Endothelial cell of umbilical vein (primary cell): ENCODE results near the gene RWDD2A. TPM values are rescaled to one million over a fixed set of nuclear protein-coding genes. Genes with fewer than 3 reads are reported as not detected.

Experiments used
- BruUV-seq: library from RNA; stranded (reverse); fragments of 400-500 nt; replicated peaks from 2 replicates; lab custom pipeline; 2021; lab: Mats Ljungman, UMichigan
- CTCF ChIA-PET: fragments of 300-600, 350-600 bp; sonication (Branson Sonifier 250); formaldehyde crosslinking; loops from one replicate; lab custom pipeline; 2021; ENCODE audit warnings: antibody characterized with exemption, inconsistent platforms; lab: Charles Lee
- POLR2A ChIA-PET: fragments of 300-600, 350-600 bp; sonication (Branson Sonifier 250); formaldehyde crosslinking; loops from one replicate; lab custom pipeline; 2021; ENCODE audit warnings: antibody characterized with exemption, inconsistent platforms; lab: Charles Lee
- DNase-seq: peaks from one replicate; pipeline ENCODE4 v3.0.0-alpha.2; 2011; ENCODE audit warnings: low read depth, low spot score
- FAIRE-seq: peaks from 2 replicates; lab custom pipeline; 2011; peaks lifted over from hg19 to GRCh38; lab: Jason Lieb, UNC
- H2AFZ ChIP-seq: 2 replicates; pipeline ENCODE4 v1.6.0; 2012; ENCODE audit warnings: low read depth, low read length, control low read depth, inconsistent platforms
- H3K27ac ChIP-seq: 2 replicates; pipeline ENCODE4 v1.5.1; 2011; ENCODE audit warnings: low read depth, mild to moderate bottlenecking, control low read depth, low read length, moderate library complexity; ENCODE audit not compliant: insufficient read depth
- H3K27me3 ChIP-seq, 2 experiments: 2 replicates each; pipeline versions ENCODE4 v1.6.0 to v1.6.1; 2011; ENCODE audit warnings: low read length in 2 of 2, mixed read lengths in 1 of 2; ENCODE audit not compliant: control insufficient read depth in 2 of 2, insufficient read depth in 2 of 2
- H3K36me3 ChIP-seq, 2 experiments: 2 replicates in 1 of 2; 3 replicates in 1 of 2; pipeline ENCODE4 v1.5.1; 2011; ENCODE audit warnings: low read length in 2 of 2, mild to moderate bottlenecking in 1 of 2, moderate library complexity in 1 of 2; ENCODE audit not compliant: control insufficient read depth in 2 of 2, insufficient read depth in 2 of 2; ENCODE audit errors: extremely low read depth in 1 of 2
- H3K4me1 ChIP-seq: 3 replicates; pipeline ENCODE4 v1.5.1; 2011; ENCODE audit warnings: mild to moderate bottlenecking, low read length; ENCODE audit not compliant: control insufficient read depth, insufficient read depth; ENCODE audit errors: extremely low read depth
- H3K4me2 ChIP-seq: 2 replicates; pipeline ENCODE4 v1.6.1; 2011; ENCODE audit warnings: low read length, control low read depth, mixed read lengths; ENCODE audit not compliant: insufficient read depth
- H3K4me3 ChIP-seq, 3 experiments: fragments of 200-600 bp in 1 of 3; sonication (generic), shearing (Covaris generic) in 1 of 3; replicated peaks in 1 of 3; 2 replicates each; pipeline ENCODE4 v1.5.1; 2011 to 2016; ENCODE audit warnings: control low read depth in 3 of 3, low read length in 3 of 3, mild to moderate bottlenecking in 2 of 3, inconsistent platforms in 1 of 3, low read depth in 1 of 3, moderate library complexity in 1 of 3; ENCODE audit not compliant: insufficient read depth in 1 of 3
- H3K79me2 ChIP-seq: 2 replicates; pipeline ENCODE4 v1.6.0; 2012; ENCODE audit warnings: low read length, inconsistent platforms; ENCODE audit not compliant: control insufficient read depth, insufficient read depth
- H3K9ac ChIP-seq: replicated peaks from 2 replicates; pipeline ENCODE3; 2011; ENCODE audit warnings: low read length, control low read depth; ENCODE audit not compliant: insufficient read depth; ENCODE audit errors: extremely low read depth
- H3K9me1 ChIP-seq: replicated peaks from 3 replicates; pipeline ENCODE4 v1.6.0; 2011; ENCODE audit warnings: mild to moderate bottlenecking, low read length; ENCODE audit not compliant: control insufficient read depth, insufficient read depth; ENCODE audit errors: extremely low read depth
- H3K9me3 ChIP-seq: replicated peaks from 2 replicates; pipeline ENCODE4 v1.5.1; 2012; ENCODE audit warnings: low read length, inconsistent platforms; ENCODE audit not compliant: control insufficient read depth, insufficient read depth
- H4K20me1 ChIP-seq: replicated peaks from 2 replicates; pipeline ENCODE3; 2011; ENCODE audit warnings: mild to moderate bottlenecking, low read length; ENCODE audit not compliant: control insufficient read depth, insufficient read depth; ENCODE audit errors: extremely low read depth
- CTCF ChIP-seq, 2 donors: IDR thresholded peaks; 1 replicate in 1 of 2; 2 replicates in 1 of 2; pipeline ENCODE4 v1.5.1; 2011; ENCODE audit warnings: low read length in 2 of 2, mild to moderate bottlenecking in 2 of 2, moderate library complexity in 2 of 2, control low read depth in 1 of 2, inconsistent platforms in 1 of 2, low read depth in 1 of 2; ENCODE audit not compliant: insufficient read depth in 1 of 2; ENCODE audit errors: extremely low read depth in 1 of 2
- EZH2 ChIP-seq: IDR thresholded peaks from 2 replicates; pipeline ENCODE4 v1.6.1; 2012; ENCODE audit warnings: borderline replicate concordance, low read depth, mild to moderate bottlenecking, moderate library complexity, low read length, inconsistent platforms; ENCODE audit not compliant: severe bottlenecking
- FOS ChIP-seq: IDR thresholded peaks from 2 replicates; pipeline ENCODE4 v1.6.1; 2011; ENCODE audit warnings: mild to moderate bottlenecking, low read length, moderate library complexity, borderline replicate concordance; ENCODE audit not compliant: insufficient read depth
- GATA2 ChIP-seq: IDR thresholded peaks from 2 replicates; pipeline ENCODE4 v1.7.0; 2011; ENCODE audit warnings: low read depth, mild to moderate bottlenecking, moderate library complexity, mixed read lengths, low read length; ENCODE audit not compliant: insufficient read length, insufficient read depth
- JUN ChIP-seq: IDR thresholded peaks from 2 replicates; pipeline ENCODE4 v1.6.1; 2011; ENCODE audit warnings: borderline replicate concordance, low read depth; ENCODE audit not compliant: insufficient read length, insufficient read depth
- MAX ChIP-seq: IDR thresholded peaks from 2 replicates; pipeline ENCODE4 v1.6.1; 2011; ENCODE audit not compliant: insufficient read depth, insufficient read length
- MYC ChIP-seq: IDR thresholded peaks from one replicate; pipeline ENCODE4 v1.6.1; 2011; ENCODE audit warnings: mild to moderate bottlenecking, low read depth, low read length
- POLR2A ChIP-seq: IDR thresholded peaks from 2 replicates; pipeline ENCODE4 v1.6.1; 2012; ENCODE audit warnings: low read depth, mild to moderate bottlenecking, control low read depth, low read length
- POLR2AphosphoS5 ChIP-seq: IDR thresholded peaks from 2 replicates; pipeline ENCODE4 v1.6.1; 2012; ENCODE audit warnings: low read depth, mild to moderate bottlenecking, control low read depth, low read length, moderate library complexity; ENCODE audit not compliant: insufficient read depth
- dilution Hi-C: fragments of 300-500 bp; cut with MboI; formaldehyde crosslinking; loops from one replicate; pipeline ENCODE4 v1.15.0; 2019; ENCODE audit warnings: low sequenced_read_pairs; ENCODE audit not compliant: extremely low pct_ligation_motif_present
- intact Hi-C: fragments of 100-400 bp; cut with micrococcal nuclease; formaldehyde crosslinking; loops from one replicate; pipeline ENCODE4 v1.10.0; 2022
- polyA plus RNA-seq, 4 experiments: library from polyadenylated mRNA; depleted of rRNA in 3 of 4; stranded (reverse) in 3 of 4; unstranded in 1 of 4; fragments of >200 nt; gene quantifications; 2 replicates each; pipeline versions ENCODE4 v1.2.1 to v1.2.3, GENCODE V29; 2011 to 2012; ENCODE audit warnings: missing spikeins in 1 of 4
- total RNA-seq: library from RNA; stranded (reverse); gene quantifications from 2 replicates; pipeline ENCODE4 v1.2.3, GENCODE V29; 2021

Gene RWDD2A
- total and polyA plus RNA-seq, 2 donors (not counting 3 experiments of a cell fraction or from before 2014, with no cell fraction given): 3.2 to 4.5 TPM

- H4K20me1 ChIP-seq: no peaks in the 10 kb centered on the region
- H2AFZ ChIP-seq: no peak overlapping the region
- H3K27me3 ChIP-seq: no peaks in the 10 kb centered on the region
- dilution Hi-C loops (no loop called here), intact Hi-C loops (no loop called here)
- ChIA-PET CTCF (interaction anchor here (1.0 to 1.5 kb wide), 2 partner anchors 35 to 86 kb away, joined by 3 to 5 read pairs; partner anchors contain the start of gene DOP1A), POLR2A (no interaction called here)
- H3K4me3 ChIP-seq: no peak overlapping the region
- H3K27ac ChIP-seq: no peak overlapping the region
- no peaks in the 10 kb centered on the region for H3K36me3 ChIP-seq
- BruUV-seq: no TSS peak
- H3K79me2 ChIP-seq: no peaks in the 10 kb centered on the region
- H3K9ac ChIP-seq: no peak overlapping the region
- H3K9me3 ChIP-seq: no peaks in the 10 kb centered on the region
- DNase-seq: no peak
- H3K4me1 ChIP-seq: no peaks in the 10 kb centered on the region
- FAIRE-seq: no peak
- TF ChIP-seq JUN (no peak), GATA2 (no peak), MAX (no peak), MYC (no peak), POLR2AphosphoS5 (no peak), POLR2A (no peak), EZH2 (no peak), FOS (no peak), CTCF (IDR thresholded peaks at IDR 0.05; ENCODE audit: extremely low read depth in 1 of 2, insufficient read depth in 1 of 2, low read depth in 1 of 2, low read length in 2 of 2) (no peak)
- no peak overlapping the region for H3K4me2 ChIP-seq
- no peaks in the 10 kb centered on the region for H3K9me1 ChIP-seq
Observed at GRCh38 chr6:83153883-83154521, 39.2 kb upstream of the RWDD2A start.
